ENCODE measurements around the gene TBC1D32. TPM values are rescaled to one million over a fixed set of nuclear protein-coding genes. Genes with fewer than 3 reads are reported as not detected.

Gene TBC1D32
- total RNA-seq, 1 experiment from 2014 or later: 3.4 TPM

GRCh38 chr6:121274666-121275295, 59.5 kb downstream of the TBC1D32 start:
- no peaks in the 10 kb centered on the region for H3K27me3 ChIP-seq (replicated peaks; ENCODE audit: control insufficient read depth, insufficient read depth, low read length)
- Mint-ChIP-seq H3K27ac (ENCODE audit: unreplicated experiment) (no peak overlapping the region), H3K27me3 (ENCODE audit: insufficient read depth, unreplicated experiment) (no peaks in the 10 kb centered on the region), H3K4me1 (ENCODE audit: low read depth, unreplicated experiment) (no peaks in the 10 kb centered on the region), H3K4me3 (ENCODE audit: unreplicated experiment) (no peak overlapping the region), H3K36me3 (ENCODE audit: insufficient read depth, unreplicated experiment) (no peaks in the 10 kb centered on the region), H3K9me3 (ENCODE audit: unreplicated experiment) (no peaks in the 10 kb centered on the region)
- H3K9me3 ChIP-seq: no peaks in the 10 kb centered on the region
- no TSS peak for BruUV-seq (replicated peaks)
- intact Hi-C loops (cut with micrococcal nuclease; ENCODE audit: unreplicated experiment): no loop called here
- DNase-seq: no peak
- no peaks in the 10 kb centered on the region for H3K36me3 ChIP-seq (ENCODE audit: control insufficient read depth, insufficient read depth, low read length)
- CTCF ChIA-PET: no interaction called here
- H3K4me1 ChIP-seq: no peaks in the 10 kb centered on the region
- POLR2A ChIA-PET: no interaction called here
- no peak for TF ChIP-seq CTCF (IDR thresholded peaks at IDR 0.05; ENCODE audit: insufficient read depth in 1 of 2, low read depth in 1 of 2, low read length in 1 of 2, severe bottlenecking in 1 of 2, unreplicated experiment in 1 of 2)
- no peak overlapping the region for H3K4me3 ChIP-seq (ENCODE audit: low read depth, low read length)

- Mint-ChIP-seq H3K4me1 (ENCODE audit: low read depth, unreplicated experiment) (no peaks in the 10 kb centered on the region), H3K27ac (ENCODE audit: unreplicated experiment) (no peak overlapping the region), H3K4me3 (ENCODE audit: unreplicated experiment) (no peak overlapping the region), H3K9me3 (ENCODE audit: unreplicated experiment) (peaks cover 17% of the 10 kb centered on the region), H3K36me3 (ENCODE audit: insufficient read depth, unreplicated experiment) (no peaks in the 10 kb centered on the region), H3K27me3 (ENCODE audit: insufficient read depth, unreplicated experiment) (no peaks in the 10 kb centered on the region)
- DNase-seq: no peak
- Histone ChIP-seq H3K27me3 (replicated peaks; ENCODE audit: control insufficient read depth, insufficient read depth, low read length) (no peaks in the 10 kb centered on the region; the same call in 1 of the 2 replicates), H3K4me1 (no peaks in the 10 kb centered on the region), H3K4me3 (ENCODE audit: low read depth, low read length) (no peak overlapping the region), H3K9me3 (peaks cover 10% of the 10 kb centered on the region), H3K36me3 (ENCODE audit: control insufficient read depth, insufficient read depth, low read length) (no peaks in the 10 kb centered on the region; the same call in 1 of the 2 replicates)
- TF ChIP-seq CTCF (IDR thresholded peaks at IDR 0.05; ENCODE audit: insufficient read depth in 1 of 2, low read depth in 1 of 2, low read length in 1 of 2, severe bottlenecking in 1 of 2, unreplicated experiment in 1 of 2): no peak
- intact Hi-C loops (cut with micrococcal nuclease; ENCODE audit: unreplicated experiment): no loop called here
- BruUV-seq (replicated peaks): no TSS peak
- ChIA-PET CTCF (no interaction called here), POLR2A (no interaction called here)
Measured at GRCh38 chr6:121263742-121264141, 70.5 kb downstream of the TBC1D32 start.

GRCh38 chr6:121260651-121261102, 73.6 kb downstream of the TBC1D32 start:
- Mint-ChIP-seq H3K4me1 (ENCODE audit: low read depth, unreplicated experiment) (no peaks in the 10 kb centered on the region), H3K27ac (ENCODE audit: unreplicated experiment) (no peak overlapping the region), H3K9me3 (ENCODE audit: unreplicated experiment) (peaks cover 17% of the 10 kb centered on the region), H3K36me3 (ENCODE audit: insufficient read depth, unreplicated experiment) (no peaks in the 10 kb centered on the region), H3K27me3 (ENCODE audit: insufficient read depth, unreplicated experiment) (no peaks in the 10 kb centered on the region), H3K4me3 (ENCODE audit: unreplicated experiment) (no peak overlapping the region)
- TF ChIP-seq CTCF (IDR thresholded peaks at IDR 0.05; ENCODE audit: insufficient read depth in 1 of 2, low read depth in 1 of 2, low read length in 1 of 2, severe bottlenecking in 1 of 2, unreplicated experiment in 1 of 2): no peak
- H3K4me1 ChIP-seq: no peaks in the 10 kb centered on the region
- peaks cover 9% of the 10 kb centered on the region for H3K9me3 ChIP-seq
- DNase-seq: no peak
- no peaks in the 10 kb centered on the region; the same call in 1 of the 2 replicates for H3K27me3 ChIP-seq (replicated peaks; ENCODE audit: control insufficient read depth, insufficient read depth, low read length)
- H3K36me3 ChIP-seq (ENCODE audit: control insufficient read depth, insufficient read depth, low read length): no peaks in the 10 kb centered on the region; the same call in 1 of the 2 replicates
- ChIA-PET CTCF (no interaction called here), POLR2A (no interaction called here)
- no TSS peak for BruUV-seq (replicated peaks)
- intact Hi-C loops (cut with micrococcal nuclease; ENCODE audit: unreplicated experiment): no loop called here
- no peak overlapping the region for H3K4me3 ChIP-seq (ENCODE audit: low read depth, low read length)

Measured in Caco-2 (cell line).